ENCODE results near the gene PPARD.
A peak's percentile ranks its signal among the peaks of the same experiment; 100 is the strongest.
"Not testable (repeated sequence)": the region's sequence is repeated elsewhere in the genome, so short reads cannot be mapped to it uniquely, and the experiment has no call there.

Gene PPARD

GRCh38 chr6:35342258-35343091, at the start of gene PPARD:
Gene PPARD (plus strand): TSS chr6:35342558. CDS start chr6:35411088, 68,530 bp downstream.
- DNase-seq (ENCODE audit: low read depth in 1 of 2, low spot score in 1 of 2), result peak; percentile 95 to 97

- DNase-seq (ENCODE audit: low read depth in 1 of 2, low spot score in 1 of 2), result no peak
Measured at GRCh38 chr6:35293681-35294080, 48.7 kb upstream of the PPARD start.

- DNase-seq (ENCODE audit: low read depth in 1 of 2, low spot score in 1 of 2), result no peak
Measured at GRCh38 chr6:35294308-35294945, 47.9 kb upstream of the PPARD start.

GRCh38 chr6:35295036-35295435, 47.3 kb upstream of the PPARD start:
- DNase-seq (ENCODE audit: low read depth in 1 of 2, low spot score in 1 of 2), result no peak

GRCh38 chr6:35295521-35296315, 46.6 kb upstream of the PPARD start:
- no peak for DNase-seq (ENCODE audit: low read depth in 1 of 2, low spot score in 1 of 2)

- no peak for DNase-seq (ENCODE audit: low read depth in 1 of 2, low spot score in 1 of 2)
Measured at GRCh38 chr6:35296931-35297600, 45.3 kb upstream of the PPARD start.

GRCh38 chr6:35297601-35298481, 44.5 kb upstream of the PPARD start, which contains the start of gene DEF6:
Gene DEF6 (plus strand): TSS chr6:35297818. CDS start chr6:35297857, 39 bp downstream.
- peak; percentile 74 to 77 for DNase-seq (ENCODE audit: low read depth in 1 of 2, low spot score in 1 of 2)

GRCh38 chr6:35298625-35299140, 43.7 kb upstream of the PPARD start:
- no peak for DNase-seq (ENCODE audit: low read depth in 1 of 2, low spot score in 1 of 2)

- no peak for DNase-seq (ENCODE audit: low read depth in 1 of 2, low spot score in 1 of 2)
Measured at GRCh38 chr6:35299674-35300073, 42.7 kb upstream of the PPARD start.

- DNase-seq (ENCODE audit: low read depth in 1 of 2, low spot score in 1 of 2), result no peak
Measured at GRCh38 chr6:35300848-35301247, 41.5 kb upstream of the PPARD start.

- DNase-seq (ENCODE audit: low read depth in 1 of 2, low spot score in 1 of 2), result peak; percentile 65 to 76
Measured at GRCh38 chr6:35302604-35303241, 39.6 kb upstream of the PPARD start.

- DNase-seq (ENCODE audit: low read depth in 1 of 2, low spot score in 1 of 2), result no peak
Measured at GRCh38 chr6:35304299-35304698, 38.1 kb upstream of the PPARD start.

GRCh38 chr6:35305117-35305516, 37.2 kb upstream of the PPARD start:
- no peak for DNase-seq (ENCODE audit: low read depth in 1 of 2, low spot score in 1 of 2)

GRCh38 chr6:35307138-35307537, 35.2 kb upstream of the PPARD start:
- not testable (repeated sequence) for DNase-seq (ENCODE audit: low read depth in 1 of 2, low spot score in 1 of 2)

GRCh38 chr6:35308543-35308942, 33.8 kb upstream of the PPARD start:
- not testable (repeated sequence) for DNase-seq (ENCODE audit: low read depth in 1 of 2, low spot score in 1 of 2)

- no peak for DNase-seq (ENCODE audit: low read depth in 1 of 2, low spot score in 1 of 2)
Measured at GRCh38 chr6:35309611-35310264, 32.6 kb upstream of the PPARD start.

- DNase-seq (ENCODE audit: low read depth in 1 of 2, low spot score in 1 of 2), result no peak
Measured at GRCh38 chr6:35310265-35310831, 32.0 kb upstream of the PPARD start.

- DNase-seq (ENCODE audit: low read depth in 1 of 2, low spot score in 1 of 2), result peak in 1 of 2 donors; percentile 41
Measured at GRCh38 chr6:35311390-35312075, 30.8 kb upstream of the PPARD start.
